GM18858 (cell line): Measurements from ENCODE around the gene SLC35B1.
A peak's percentile ranks its signal among the peaks of the same experiment; 100 is the strongest.

Source experiments
- ATAC-seq: cut with Tn5 transposase; IDR thresholded peaks from one replicate; pipeline ENCODE4 v1.9.1; 2021; ENCODE audit not compliant: unreplicated experiment

SLC35B1 gene

GRCh38 chr17:49707608-49708514 is at the start of gene SLC35B1:
TSS of gene SLC35B1 (minus strand) at chr17:49707964. CDS start at chr17:49707833, 131 bp downstream.
- ATAC-seq, result peak; percentile 77

- ATAC-seq, result no peak
Observed at GRCh38 chr17:49757151-49757777, 49.5 kb upstream of the SLC35B1 start.

DNA sequence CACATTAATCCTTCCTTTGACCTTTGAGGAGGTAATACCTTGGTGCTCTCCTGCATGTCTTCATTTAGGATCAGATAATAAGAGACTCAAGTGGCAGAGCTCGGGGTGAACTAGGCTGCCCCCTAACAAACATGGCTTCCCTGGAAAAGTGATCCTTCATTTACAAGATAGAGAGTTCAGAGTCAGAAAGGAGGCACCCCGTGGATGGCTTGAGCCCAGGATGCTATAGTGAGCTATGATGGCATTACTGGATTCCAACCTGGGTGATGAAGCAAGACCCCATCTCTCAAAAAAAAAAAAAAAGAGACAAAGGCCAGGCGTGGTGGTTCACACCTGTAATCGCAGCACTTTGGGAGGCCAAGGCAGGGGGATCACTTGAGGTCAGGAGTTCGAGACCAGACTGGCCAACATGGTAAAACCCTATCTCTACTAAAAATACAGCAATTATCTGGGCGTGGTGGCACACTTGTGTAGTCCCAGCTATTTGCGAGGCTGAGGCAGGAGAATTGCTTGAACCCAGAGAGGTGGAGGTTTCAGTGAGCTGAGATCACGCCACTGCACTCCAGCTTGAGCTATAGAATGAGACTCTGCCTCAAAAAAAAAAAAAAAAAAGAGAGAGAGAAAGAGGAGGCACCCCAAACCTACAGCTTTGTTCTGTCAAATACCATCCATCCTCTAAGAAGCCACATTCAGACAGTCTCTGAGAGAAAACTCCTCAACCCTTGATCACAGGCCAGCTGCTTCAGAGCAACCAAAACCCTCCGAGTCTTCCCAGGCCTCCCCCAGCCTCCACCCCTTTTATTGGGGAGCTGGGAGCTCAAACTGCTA is 48.8 kb upstream of the SLC35B1 start:
- no peak for ATAC-seq

DNA sequence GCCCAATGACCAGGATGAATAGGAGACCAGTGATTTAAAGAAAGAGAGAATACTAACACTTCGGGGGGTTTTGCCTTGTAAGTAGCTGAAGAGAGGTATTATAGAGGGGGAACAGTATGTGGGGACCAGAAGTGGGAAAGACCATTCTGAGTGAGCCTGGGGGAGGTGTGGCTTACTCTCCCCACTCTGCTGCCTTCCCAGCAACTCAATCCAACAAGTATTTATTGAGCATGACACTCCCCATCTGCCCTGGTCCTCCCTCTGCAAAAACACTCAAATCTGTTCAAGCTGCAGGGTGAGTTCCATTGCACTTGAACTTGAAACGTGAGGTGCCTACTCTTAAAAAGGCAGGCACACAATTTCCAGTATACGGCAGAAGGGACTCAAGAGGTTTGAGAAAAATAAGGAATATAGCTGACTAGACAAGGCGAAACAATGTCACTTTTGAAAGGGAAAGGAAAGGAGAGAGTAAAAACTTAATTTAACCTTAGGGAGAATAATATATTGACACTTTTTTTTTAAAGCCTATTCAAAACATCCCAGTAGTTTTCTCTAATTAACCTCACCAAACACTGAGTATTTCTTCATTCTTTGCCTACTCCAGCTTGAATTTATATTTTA is 48.0 kb upstream of the SLC35B1 start:
- ATAC-seq, result no peak

GRCh38 chr17:49753959-49754391 is 46.2 kb upstream of the SLC35B1 start:
- ATAC-seq, result no peak

DNA sequence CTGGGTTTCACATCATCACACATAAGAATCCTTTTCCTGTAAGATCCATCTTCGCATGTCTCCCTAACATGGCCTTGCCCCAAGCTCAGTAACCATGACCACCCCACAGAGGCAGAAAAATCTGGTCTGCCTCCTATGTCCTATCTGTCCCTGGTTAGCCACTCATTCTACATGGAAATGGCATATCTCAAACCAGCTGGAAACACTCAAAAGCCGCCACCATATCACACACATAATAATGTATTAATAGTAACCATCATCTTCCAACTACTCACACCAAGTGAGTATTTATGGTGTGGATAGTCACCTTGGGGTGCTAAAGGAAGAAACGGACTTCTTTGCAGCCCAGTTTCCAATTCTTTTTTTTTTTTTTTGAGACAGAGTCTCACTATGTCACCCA is 44.7 kb upstream of the SLC35B1 start:
- ATAC-seq, result no peak

- ATAC-seq, result no peak
Observed at GRCh38 chr17:49749730-49750129, 42.0 kb upstream of the SLC35B1 start.

GRCh38 chr17:49748791-49749190 is 41.0 kb upstream of the SLC35B1 start:
- peak; percentile 67 for ATAC-seq

- no peak for ATAC-seq
Observed at GRCh38 chr17:49748223-49748622, 40.5 kb upstream of the SLC35B1 start.

GRCh38 chr17:49747632-49748031 is 39.9 kb upstream of the SLC35B1 start:
- no peak for ATAC-seq

DNA sequence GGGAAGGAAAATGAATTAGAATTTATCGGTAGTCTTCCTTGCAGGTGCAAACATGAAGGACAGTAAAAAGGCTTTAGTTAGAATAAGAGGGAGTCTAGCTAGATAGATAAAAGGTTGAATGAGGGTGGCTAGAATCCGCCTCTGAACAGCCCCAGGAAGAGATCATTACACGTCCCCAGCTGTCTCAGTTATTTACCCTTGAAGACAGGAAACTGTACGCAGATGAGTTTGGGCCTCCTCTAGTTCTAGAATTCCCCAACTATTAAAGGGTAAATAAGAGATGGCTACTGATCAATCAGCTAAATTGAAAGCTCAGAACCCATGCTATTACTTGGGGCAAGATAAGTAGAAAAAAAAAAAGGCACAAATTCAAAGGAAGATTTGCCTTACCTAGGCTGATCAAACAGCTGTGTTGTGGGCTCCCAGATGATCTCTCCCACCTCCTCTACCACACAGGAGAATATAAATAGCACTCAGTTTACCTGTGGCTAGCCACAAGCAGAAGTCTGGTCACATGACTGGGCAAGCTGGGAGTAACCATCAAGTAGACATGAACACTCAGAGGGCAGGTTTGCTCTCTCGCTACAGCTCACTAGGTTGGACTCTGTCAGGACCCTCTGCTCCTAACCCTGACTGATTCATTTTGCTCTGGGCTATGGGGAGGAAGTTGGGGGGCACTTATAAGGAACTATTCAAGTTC is 39.2 kb upstream of the SLC35B1 start:
- ATAC-seq, result peak; percentile 29

DNA sequence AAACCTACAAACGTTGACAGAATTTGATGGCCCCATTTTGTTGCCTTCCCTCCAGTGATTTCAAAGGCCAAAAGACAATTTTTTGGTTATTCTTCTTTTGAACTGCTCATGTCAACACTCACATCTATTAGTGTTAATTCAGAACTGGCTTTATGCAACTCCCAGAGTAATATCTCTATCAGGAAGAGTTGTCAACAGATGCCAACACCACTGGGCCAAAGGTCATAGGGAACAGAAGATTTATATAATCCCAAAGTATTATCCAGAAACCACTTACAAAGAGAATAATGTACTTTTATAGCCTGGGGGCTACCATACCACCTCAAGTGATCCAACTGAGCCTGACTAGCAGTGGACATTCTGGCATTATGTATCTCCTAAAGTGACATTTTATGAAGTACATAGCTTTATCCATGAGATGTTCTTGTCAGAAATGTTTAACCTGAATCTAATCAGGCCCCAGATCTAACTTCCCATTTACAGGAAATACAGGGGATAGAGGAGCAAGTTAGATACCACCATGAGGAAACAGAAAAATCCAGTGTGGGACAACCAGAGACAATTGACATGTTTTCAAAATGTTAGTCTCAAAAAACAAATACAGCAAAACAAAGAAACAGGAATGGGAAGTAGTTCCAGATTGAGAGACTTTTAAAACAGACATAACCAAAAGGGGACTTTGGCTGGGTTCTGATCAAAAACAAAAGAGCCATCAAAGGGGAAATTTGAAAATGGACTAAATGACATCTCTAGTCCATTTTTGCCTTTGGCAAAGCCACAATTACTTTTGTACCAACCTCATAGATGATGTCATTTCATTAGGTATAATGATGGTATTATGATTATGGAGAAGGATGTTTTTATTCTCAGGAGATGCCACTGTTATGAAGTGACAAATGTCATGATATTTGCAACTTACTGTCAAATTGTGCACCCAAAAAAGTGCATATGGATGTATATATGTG is 37.7 kb upstream of the SLC35B1 start:
- no peak for ATAC-seq

GRCh38 chr17:49742166-49742638 is 34.4 kb upstream of the SLC35B1 start:
- no peak for ATAC-seq

- no peak for ATAC-seq
Observed at GRCh38 chr17:49741692-49742076, 33.9 kb upstream of the SLC35B1 start.

GRCh38 chr17:49741009-49741691 is 33.4 kb upstream of the SLC35B1 start:
- ATAC-seq, result peak; percentile 38

- ATAC-seq, result peak; percentile 50
Observed at GRCh38 chr17:49739641-49740271, 32.0 kb upstream of the SLC35B1 start.

GRCh38 chr17:49738456-49739163 is 30.8 kb upstream of the SLC35B1 start:
- no peak for ATAC-seq
